Liver (tissue), 2 donors: ENCODE measurements around the gene ATP5MK.

Experiments used
- JUND ChIP-seq, 2 donors: IDR thresholded peaks; 2 replicates each; pipeline ENCODE4 v1.6.1; 2016; ENCODE audit warnings: antibody characterized with exemption in 2 of 2
- TAF1 ChIP-seq: conservative IDR thresholded peaks from 2 replicates; pipeline ENCODE4 v1.6.1; 2016; ENCODE audit warnings: antibody characterized with exemption, mild to moderate bottlenecking
- donor health status: healthy.

DNA sequence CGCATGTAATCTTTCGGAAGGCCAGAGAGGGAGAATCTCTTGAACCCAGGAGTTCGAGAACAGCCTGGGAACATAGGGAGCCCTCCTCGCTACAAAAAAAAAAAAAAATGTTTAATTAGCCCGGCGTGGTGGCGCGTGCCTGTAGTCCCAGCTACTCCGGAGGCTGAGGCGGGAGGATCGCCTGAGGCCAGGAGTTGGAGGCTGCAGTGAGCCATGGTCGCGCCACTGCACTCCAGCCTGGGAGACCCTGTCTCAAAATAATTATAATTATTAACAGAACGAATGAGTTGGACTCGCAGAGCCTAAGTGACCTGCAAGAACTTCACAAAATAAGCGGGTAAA is 46.1 kb downstream of the ATP5MK start:
- TF ChIP-seq JUND (IDR thresholded peaks at IDR 0.05) (no peak), TAF1 (no peak)
